Left lung (tissue), 10 donors: ENCODE results near the gene SEC61B. TPM values are rescaled to one million over a fixed set of nuclear protein-coding genes. Genes with fewer than 3 reads are reported as not detected.

Source experiments
- ATAC-seq: fragments of 200-7000 bp; cut with Tn5 transposase; one replicate; pipeline ENCODE4 v1.9.1; 2020; ENCODE audit warnings: moderate library complexity
- DNase-seq, 4 donors: peaks; one replicate each; pipeline ENCODE4 v3.0.0-alpha.2; 2013 to 2020
- H3K27ac ChIP-seq, 2 donors: fragments of 200-600 bp; sonication (generic) in 1 of 2; one replicate each; pipeline versions ENCODE4 v1.5.0 to v1.8.0; 2020 to 2021
- H3K27me3 ChIP-seq, 2 donors: fragments of 200-600 bp; sonication (generic) in 1 of 2; one replicate each; pipeline versions ENCODE4 v1.5.0 to v1.8.0; 2020 to 2021
- H3K36me3 ChIP-seq, 2 donors: fragments of 200-600 bp; sonication (generic) in 1 of 2; one replicate each; pipeline versions ENCODE4 v1.5.0 to v1.8.0; 2020 to 2021
- H3K4me1 ChIP-seq, 2 donors: fragments of 200-600 bp; one replicate each; pipeline ENCODE4 v1.8.0; 2021
- H3K4me3 ChIP-seq, 2 donors: fragments of 200-600 bp; sonication (generic) in 1 of 2; one replicate each; pipeline versions ENCODE4 v1.5.0 to v1.8.0; 2020 to 2021; ENCODE audit warnings: mild to moderate bottlenecking in 1 of 2
- H3K9me3 ChIP-seq, 2 donors: fragments of 200-600 bp; sonication (generic) in 1 of 2; one replicate each; pipeline versions ENCODE4 v1.5.0 to v1.8.0; 2020 to 2021
- intact Hi-C, 2 donors: fragments of 100-400 bp; cut with DNase I; formaldehyde crosslinking; loops; one replicate each; pipeline versions ENCODE4 v1.11.2 to v1.14.2; 2022
- polyA plus RNA-seq, 6 donors: library from polyadenylated mRNA; unstranded; fragments of 120-200 nt; gene quantifications; one replicate each; pipeline ENCODE4 v1.2.1, GENCODE V29; 2013; ENCODE audit not compliant: insufficient read length in 6 of 6
- total RNA-seq, 2 donors: library from RNA; stranded (reverse); fragmentation: NEBNext Ultra II Directional; extraction: Animal tissue kit (Norgen Biotek cat#: 25700); gene quantifications; one replicate each; pipeline ENCODE4 v1.2.1, GENCODE V29; 2021
- TF ChIP-seq, protein P1 (sequence below), 2 donors: fragments of 200-600 bp; sonication (generic) in 1 of 2; IDR thresholded peaks; one replicate each; pipeline versions ENCODE4 v1.5.0 to v1.8.0; 2021; ENCODE audit warnings: antibody characterized with exemption in 2 of 2
- donor health status: DM: no; HTN: yes; CAD: no.
- donor health status: DM: no; HTN: no; CAD: no.

SEC61B gene
- total and polyA plus RNA-seq, 8 donors = 121 to 184 (median 139) TPM

GRCh38 chr9:99269416-99269815 lies 47.3 kb downstream of the SEC61B start:
- no peak for ATAC-seq

DNA sequence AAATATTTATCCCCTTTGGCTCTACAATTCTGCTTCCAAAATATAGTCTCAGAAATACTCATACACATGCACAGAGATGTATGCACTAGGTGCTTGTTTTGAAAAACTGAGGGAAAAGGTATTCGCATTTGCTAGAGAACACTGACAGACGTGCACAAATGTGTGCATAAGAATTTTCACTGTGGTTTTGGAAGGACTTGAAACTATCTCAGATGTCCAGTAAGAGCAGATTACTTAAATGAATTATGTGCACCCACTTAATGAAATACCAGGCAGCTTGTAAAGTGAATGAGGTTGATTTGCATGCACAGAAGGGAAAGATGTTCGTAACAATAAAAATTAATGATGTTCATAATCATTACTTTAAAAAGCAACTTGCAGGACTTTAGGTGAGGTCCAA lies 48.4 kb downstream of the SEC61B start:
- no peaks in the 10 kb centered on the region for H3K27me3 ChIP-seq
- ATAC-seq = no peak
- TF ChIP-seq, protein P1, sequence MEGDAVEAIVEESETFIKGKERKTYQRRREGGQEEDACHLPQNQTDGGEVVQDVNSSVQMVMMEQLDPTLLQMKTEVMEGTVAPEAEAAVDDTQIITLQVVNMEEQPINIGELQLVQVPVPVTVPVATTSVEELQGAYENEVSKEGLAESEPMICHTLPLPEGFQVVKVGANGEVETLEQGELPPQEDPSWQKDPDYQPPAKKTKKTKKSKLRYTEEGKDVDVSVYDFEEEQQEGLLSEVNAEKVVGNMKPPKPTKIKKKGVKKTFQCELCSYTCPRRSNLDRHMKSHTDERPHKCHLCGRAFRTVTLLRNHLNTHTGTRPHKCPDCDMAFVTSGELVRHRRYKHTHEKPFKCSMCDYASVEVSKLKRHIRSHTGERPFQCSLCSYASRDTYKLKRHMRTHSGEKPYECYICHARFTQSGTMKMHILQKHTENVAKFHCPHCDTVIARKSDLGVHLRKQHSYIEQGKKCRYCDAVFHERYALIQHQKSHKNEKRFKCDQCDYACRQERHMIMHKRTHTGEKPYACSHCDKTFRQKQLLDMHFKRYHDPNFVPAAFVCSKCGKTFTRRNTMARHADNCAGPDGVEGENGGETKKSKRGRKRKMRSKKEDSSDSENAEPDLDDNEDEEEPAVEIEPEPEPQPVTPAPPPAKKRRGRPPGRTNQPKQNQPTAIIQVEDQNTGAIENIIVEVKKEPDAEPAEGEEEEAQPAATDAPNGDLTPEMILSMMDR (IDR thresholded peaks at IDR 0.05) = no peak
- H3K27ac ChIP-seq = no peak overlapping the region
- no peak for DNase-seq
- peaks cover 0 to 5% of the 10 kb centered on the region in 2 donors for H3K4me1 ChIP-seq
- no peak overlapping the region for H3K4me3 ChIP-seq
- intact Hi-C loops = no loop called here
- H3K9me3 ChIP-seq = no peaks in the 10 kb centered on the region
- H3K36me3 ChIP-seq = no peaks in the 10 kb centered on the region

More at GRCh38 chr9:99269416-99269815, 47.3 kb downstream of the SEC61B start:
- intact Hi-C loops = no loop called here
- DNase-seq = no peak
- TF ChIP-seq, protein P1 (IDR thresholded peaks at IDR 0.05) = no peak
- Histone ChIP-seq H3K27ac (no peak overlapping the region), H3K36me3 (no peaks in the 10 kb centered on the region), H3K9me3 (no peaks in the 10 kb centered on the region), H3K4me1 (peaks cover 0 to 5% of the 10 kb centered on the region in 2 donors), H3K4me3 (no peak overlapping the region), H3K27me3 (no peaks in the 10 kb centered on the region)

DNA sequence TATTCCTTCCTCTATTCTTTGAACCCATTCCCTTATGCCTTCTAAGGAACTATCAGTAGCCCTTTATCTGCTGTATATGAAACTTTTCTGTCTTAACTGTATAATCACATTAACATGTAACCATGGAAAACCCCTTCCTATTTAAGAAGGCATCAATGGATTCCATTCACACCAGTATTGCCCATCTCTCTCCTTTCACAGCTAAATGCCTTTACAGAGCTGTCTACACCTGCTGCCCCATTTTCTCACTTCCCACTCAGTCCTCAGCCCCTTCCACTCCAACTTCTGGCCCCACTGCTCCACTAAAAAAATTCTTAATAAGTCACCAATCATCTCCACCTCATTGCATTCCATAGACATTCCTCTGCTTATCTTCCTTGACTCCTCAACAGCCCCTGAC lies 50.8 kb downstream of the SEC61B start:
- H3K27me3 ChIP-seq = no peaks in the 10 kb centered on the region

GRCh38 chr9:99274016-99274415 lies 51.9 kb downstream of the SEC61B start:
- TF ChIP-seq, protein P1 (IDR thresholded peaks at IDR 0.05) = no peak
- no peak overlapping the region for H3K4me3 ChIP-seq
- H3K27me3 ChIP-seq = no peaks in the 10 kb centered on the region
- H3K27ac ChIP-seq = no peak overlapping the region
- H3K9me3 ChIP-seq = no peaks in the 10 kb centered on the region
- intact Hi-C loops = no loop called here
- H3K4me1 ChIP-seq = no peaks in the 10 kb centered on the region
- ATAC-seq = no peak
- H3K36me3 ChIP-seq = no peaks in the 10 kb centered on the region
- DNase-seq = no peak

More for the DNA sequence above, 50.8 kb downstream of the SEC61B start:
- no peak for DNase-seq
- Histone ChIP-seq H3K4me1 (no peaks in the 10 kb centered on the region), H3K27ac (no peak overlapping the region), H3K4me3 (no peak overlapping the region), H3K9me3 (no peaks in the 10 kb centered on the region), H3K36me3 (no peaks in the 10 kb centered on the region)
- TF ChIP-seq, protein P1 (IDR thresholded peaks at IDR 0.05) = no peak
- ATAC-seq = no peak
- intact Hi-C loops = no loop called here

DNA sequence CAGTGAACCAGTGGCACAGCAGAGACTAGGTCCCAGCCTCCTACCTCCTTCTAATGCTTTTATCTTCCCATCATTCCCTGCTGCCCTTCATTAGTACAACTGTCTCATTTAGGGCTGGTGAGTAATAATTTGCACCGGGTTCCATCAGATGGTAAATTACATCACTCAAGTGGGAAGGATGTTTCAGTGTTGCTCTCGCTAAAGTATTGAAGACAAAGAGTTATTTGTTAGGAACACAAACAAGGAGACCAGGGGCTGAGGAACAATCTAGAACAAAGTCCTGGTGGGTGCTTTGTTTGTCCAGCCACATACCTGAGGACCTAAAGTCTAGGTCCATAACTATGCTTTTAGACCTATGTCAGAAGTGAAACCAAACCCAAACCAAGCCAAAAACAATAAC lies 52.4 kb downstream of the SEC61B start:
- no peak for ATAC-seq
- no peak for DNase-seq
- intact Hi-C loops = no loop called here

More for the DNA sequence above, 52.4 kb downstream of the SEC61B start:
- Histone ChIP-seq H3K4me1 (no peaks in the 10 kb centered on the region), H3K4me3 (no peak overlapping the region), H3K27ac (no peak overlapping the region), H3K9me3 (no peaks in the 10 kb centered on the region), H3K36me3 (no peaks in the 10 kb centered on the region), H3K27me3 (no peaks in the 10 kb centered on the region)
- TF ChIP-seq, protein P1 (IDR thresholded peaks at IDR 0.05) = no peak

Other genes with a start within 250 kb of the SEC61B start
- gene TGFBR1, start 117.2 kb upstream of the SEC61B start, total RNA-seq = 10 to 100 TPM; 60.9 to 74.1 TPM
- 10 to 100 TPM; 34.6 to 43.6 (median 39.5) TPM for gene TGFBR1, start 117.2 kb upstream of the SEC61B start, polyA plus RNA-seq
- gene ALG2, start 340 bp upstream of the SEC61B start, total RNA-seq = 10 to 100 TPM; 38.9 to 47.7 TPM
- 10 to 100 TPM; 29.8 to 39.5 (median 34.0) TPM for gene ALG2, start 340 bp upstream of the SEC61B start, polyA plus RNA-seq